ENCODE data around the gene NFATC2.

DNA sequence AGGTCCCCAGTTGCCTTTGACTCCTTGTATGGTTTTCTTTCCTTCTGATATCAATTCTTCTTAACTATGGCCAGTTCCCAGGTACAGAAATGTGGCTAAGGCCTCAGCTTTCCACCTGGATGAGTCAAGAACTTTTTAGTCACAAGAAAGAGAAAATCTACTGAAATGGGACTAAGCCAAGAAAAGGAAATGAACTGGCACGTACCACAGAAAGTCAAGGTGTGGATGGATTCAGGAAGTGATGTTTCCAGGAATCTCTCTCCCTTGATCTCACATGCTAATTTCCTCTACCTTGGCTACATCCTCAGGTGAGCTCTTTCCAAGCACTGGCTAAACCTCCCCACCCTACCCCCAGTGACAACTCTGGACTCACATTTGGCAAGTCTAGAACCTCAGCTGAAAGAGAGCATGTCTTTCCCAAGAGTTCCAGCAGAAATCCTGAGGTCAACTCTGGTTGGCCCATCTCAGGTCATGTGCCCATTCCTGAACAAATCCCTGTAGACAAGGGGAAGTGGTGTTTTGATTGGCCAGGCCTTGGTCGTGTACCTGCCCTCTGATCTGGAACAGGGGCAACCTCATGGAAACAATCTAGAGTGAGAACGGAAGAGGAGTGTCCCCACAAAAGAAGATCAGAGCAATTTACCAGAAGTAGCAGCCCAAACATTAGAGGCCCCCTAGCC lies 205.3 kb downstream of the NFATC2 start:
- no peak for TF ChIP-seq POLR2AphosphoS5 (IDR thresholded peaks at IDR 0.05; ENCODE audit: low read depth, low read length)
- TF ChIP-seq, protein P1, sequence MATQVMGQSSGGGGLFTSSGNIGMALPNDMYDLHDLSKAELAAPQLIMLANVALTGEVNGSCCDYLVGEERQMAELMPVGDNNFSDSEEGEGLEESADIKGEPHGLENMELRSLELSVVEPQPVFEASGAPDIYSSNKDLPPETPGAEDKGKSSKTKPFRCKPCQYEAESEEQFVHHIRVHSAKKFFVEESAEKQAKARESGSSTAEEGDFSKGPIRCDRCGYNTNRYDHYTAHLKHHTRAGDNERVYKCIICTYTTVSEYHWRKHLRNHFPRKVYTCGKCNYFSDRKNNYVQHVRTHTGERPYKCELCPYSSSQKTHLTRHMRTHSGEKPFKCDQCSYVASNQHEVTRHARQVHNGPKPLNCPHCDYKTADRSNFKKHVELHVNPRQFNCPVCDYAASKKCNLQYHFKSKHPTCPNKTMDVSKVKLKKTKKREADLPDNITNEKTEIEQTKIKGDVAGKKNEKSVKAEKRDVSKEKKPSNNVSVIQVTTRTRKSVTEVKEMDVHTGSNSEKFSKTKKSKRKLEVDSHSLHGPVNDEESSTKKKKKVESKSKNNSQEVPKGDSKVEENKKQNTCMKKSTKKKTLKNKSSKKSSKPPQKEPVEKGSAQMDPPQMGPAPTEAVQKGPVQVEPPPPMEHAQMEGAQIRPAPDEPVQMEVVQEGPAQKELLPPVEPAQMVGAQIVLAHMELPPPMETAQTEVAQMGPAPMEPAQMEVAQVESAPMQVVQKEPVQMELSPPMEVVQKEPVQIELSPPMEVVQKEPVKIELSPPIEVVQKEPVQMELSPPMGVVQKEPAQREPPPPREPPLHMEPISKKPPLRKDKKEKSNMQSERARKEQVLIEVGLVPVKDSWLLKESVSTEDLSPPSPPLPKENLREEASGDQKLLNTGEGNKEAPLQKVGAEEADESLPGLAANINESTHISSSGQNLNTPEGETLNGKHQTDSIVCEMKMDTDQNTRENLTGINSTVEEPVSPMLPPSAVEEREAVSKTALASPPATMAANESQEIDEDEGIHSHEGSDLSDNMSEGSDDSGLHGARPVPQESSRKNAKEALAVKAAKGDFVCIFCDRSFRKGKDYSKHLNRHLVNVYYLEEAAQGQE (IDR thresholded peaks at IDR 0.05; ENCODE audit: insufficient read depth in 1 of 2, low read depth in 2 of 2, low read length in 2 of 2): no peak

Measured in PFSK-1 (cell line).